PC-3 (cell line): ENCODE measurements around the gene UCKL1. TPM values are rescaled to one million over a fixed set of nuclear protein-coding genes. Genes with fewer than 3 reads are reported as not detected.

Source experiments
- ATAC-seq: fragments of 200-7000 bp; cut with Tn5 transposase; 2 replicates; pipeline ENCODE4 v1.9.1; 2020; ENCODE audit warnings: mild to moderate bottlenecking, moderate library complexity
- BruUV-seq: library from RNA; stranded (reverse); fragments of 400-500 nt; replicated peaks from 2 replicates; lab custom pipeline; 2021; lab: Mats Ljungman, UMichigan
- CTCF ChIA-PET: fragments of 300-600 bp; sonication (Branson Sonifier 250); formaldehyde crosslinking; loops from one replicate; lab custom pipeline; 2022; ENCODE audit warnings: antibody characterized with exemption; lab: Charles Lee
- POLR2A ChIA-PET: fragments of 300-600 bp; sonication (Branson Sonifier 250); formaldehyde crosslinking; loops from one replicate; lab custom pipeline; 2022; ENCODE audit warnings: antibody characterized with exemption; ENCODE audit not compliant: unreplicated experiment; lab: Charles Lee
- DNase-seq: peaks from one replicate; pipeline ENCODE4 v3.0.0-alpha.2; 2015
- H2AFZ ChIP-seq: fragments of 300-600 bp; sonication (generic); 2 replicates; pipeline ENCODE4 v1.6.0; 2016; ENCODE audit warnings: antibody characterized with exemption, low read length
- H3F3A ChIP-seq: fragments of 300-600 bp; sonication (generic); one replicate; pipeline ENCODE4 v1.6.0; 2017; ENCODE audit warnings: antibody characterized with exemption, low read length, control low read depth, mild to moderate bottlenecking; ENCODE audit not compliant: unreplicated experiment
- H3K27ac ChIP-seq: fragments of 300-600 bp; sonication (generic); 2 replicates; pipeline ENCODE4 v1.5.1; 2016; ENCODE audit warnings: mild to moderate bottlenecking, low read length
- H3K27me3 ChIP-seq: fragments of 300-600 bp; sonication (generic); 2 replicates; pipeline ENCODE4 v1.6.1; 2016; ENCODE audit warnings: low read length, mixed read lengths
- H3K36me3 ChIP-seq: fragments of 300-600 bp; sonication (generic); 2 replicates; pipeline ENCODE4 v1.6.1; 2016; ENCODE audit warnings: low read depth, mixed run types, low read length, mixed read lengths
- H3K4me1 ChIP-seq: fragments of 300-600 bp; sonication (generic); 2 replicates; pipeline ENCODE4 v1.5.1; 2016; ENCODE audit warnings: low read length; ENCODE audit not compliant: insufficient read depth
- H3K4me2 ChIP-seq: fragments of 300-600 bp; sonication (generic); 2 replicates; pipeline ENCODE4 v1.6.0; 2016; ENCODE audit warnings: low read length
- H3K4me3 ChIP-seq: fragments of 300-600 bp; sonication (generic); 2 replicates; pipeline ENCODE4 v1.5.1; 2016; ENCODE audit warnings: mild to moderate bottlenecking, low read length, mixed read lengths
- H3K79me2 ChIP-seq: fragments of 300-600 bp; sonication (generic); 2 replicates; pipeline ENCODE4 v1.6.1; 2017; ENCODE audit warnings: low read length, mixed read lengths
- H3K9ac ChIP-seq: fragments of 300-600 bp; sonication (generic); 2 replicates; pipeline ENCODE4 v1.6.0; 2016; ENCODE audit warnings: mild to moderate bottlenecking, low read length
- H3K9me2 ChIP-seq: fragments of 300-600 bp; sonication (generic); replicated peaks from 2 replicates; pipeline ENCODE4 v1.6.1; 2016; ENCODE audit warnings: mixed run types, low read length, mixed read lengths
- H3K9me3 ChIP-seq: fragments of 300-600 bp; sonication (generic); 2 replicates; pipeline ENCODE4 v1.6.1; 2016; ENCODE audit warnings: low read length, mixed read lengths
- H4K20me1 ChIP-seq: fragments of 300-600 bp; sonication (generic); 2 replicates; pipeline ENCODE4 v1.6.1; 2016; ENCODE audit warnings: low read length, mixed read lengths
- CTCF ChIP-seq: fragments of 300-600 bp; sonication (generic); conservative IDR thresholded peaks from 2 replicates; pipeline ENCODE4 v1.5.1; 2017; ENCODE audit warnings: antibody characterized with exemption, low read depth, mild to moderate bottlenecking, low read length
- EZH2 ChIP-seq: fragments of 300-600 bp; sonication (generic); IDR thresholded peaks from one replicate; pipeline ENCODE4 v1.6.1; 2017; ENCODE audit warnings: antibody characterized with exemption, mild to moderate bottlenecking, low read length; ENCODE audit not compliant: unreplicated experiment
- EZH2phosphoT487 ChIP-seq: fragments of 300-600 bp; sonication (generic); IDR thresholded peaks from 2 replicates; pipeline ENCODE4 v1.6.1; 2018; ENCODE audit warnings: mild to moderate bottlenecking, antibody characterized with exemption, low read length, borderline replicate concordance
- intact Hi-C: fragments of 100-400 bp; cut with micrococcal nuclease; formaldehyde crosslinking; loops from 2 replicates; pipeline ENCODE4 v1.9.0; 2023
- total RNA-seq: library from RNA; depleted of rRNA; stranded (reverse); fragments of >200 nt; gene quantifications from 2 replicates; pipeline ENCODE4 v1.2.3, GENCODE V29; 2014

Gene UCKL1
- total RNA-seq, 1 experiment from 2014 or later = 37.2 TPM

GRCh38 chr20:63979229-63979556 is 23.0 kb upstream of the UCKL1 start:
- DNase-seq = no peak
- TF ChIP-seq CTCF = no peak
- TF ChIP-seq EZH2 = no peak
- TF ChIP-seq EZH2phosphoT487 = no peak
- Histone ChIP-seq H3F3A (peaks cover 3% of the 10 kb centered on the region), H3K27me3 (no peaks in the 10 kb centered on the region), H3K9me3 (no peaks in the 10 kb centered on the region), H2AFZ (peak overlapping the region; percentile 90), H3K4me1 (peaks cover 28% of the 10 kb centered on the region), H3K9ac (peak overlapping the region; percentile 73), H4K20me1 (no peaks in the 10 kb centered on the region), H3K27ac (peak overlapping the region; percentile 46), H3K4me2 (peak overlapping the region; percentile 97), H3K4me3 (peak overlapping the region; percentile 80), H3K79me2 (peaks cover 31% of the 10 kb centered on the region), H3K36me3 (peaks cover 4% of the 10 kb centered on the region; the same call in 1 of the 2 replicates), H3K9me2 (no peaks in the 10 kb centered on the region)
- POLR2A ChIA-PET = no interaction called here
- BruUV-seq = no TSS peak
- intact Hi-C loops = no loop called here
- CTCF ChIA-PET = no interaction called here
- ATAC-seq = no peak

DNA sequence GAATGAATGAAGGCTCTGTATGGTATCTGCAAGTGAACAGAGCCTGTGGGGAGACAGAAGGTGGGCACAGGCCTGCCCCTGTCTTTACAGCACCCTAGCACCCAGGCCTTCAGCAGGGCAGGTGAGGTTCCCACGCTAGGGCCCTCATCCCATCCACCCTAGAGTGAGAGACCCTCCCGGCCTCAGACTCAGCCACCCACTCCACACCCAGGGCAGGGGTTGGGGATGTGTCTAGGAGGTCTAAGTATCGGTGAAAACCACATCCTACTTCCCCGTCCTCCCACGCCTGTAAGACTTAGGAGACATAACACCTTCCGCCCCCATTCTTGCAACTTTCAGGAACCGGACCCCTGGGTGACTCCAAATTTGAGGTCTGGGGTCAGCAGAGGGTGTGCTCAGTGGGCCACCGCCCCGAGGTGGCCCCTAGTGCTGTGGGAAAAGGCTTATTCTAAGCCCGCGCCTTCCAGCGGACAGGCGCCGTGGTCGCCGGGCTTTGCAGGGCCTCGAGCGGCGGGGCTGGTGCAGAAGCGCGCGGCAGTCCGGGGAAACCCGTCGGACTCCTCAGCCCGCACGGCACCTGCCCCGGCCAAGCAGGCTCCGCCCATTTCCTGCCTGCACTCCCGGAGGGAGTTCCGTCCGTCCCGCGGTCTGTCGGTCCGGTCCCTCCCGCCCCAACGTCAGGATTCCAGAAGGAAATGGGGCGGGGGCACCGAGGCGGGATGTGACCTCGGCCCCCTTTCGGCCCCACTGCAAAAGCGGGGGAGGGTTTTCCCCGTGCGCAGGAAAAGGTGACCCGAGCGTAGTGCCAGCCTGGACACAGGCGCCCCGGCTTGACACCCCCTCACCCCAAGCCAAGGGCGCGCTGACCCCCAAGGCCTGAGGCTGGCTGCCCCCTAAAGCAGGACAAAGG is 22.4 kb upstream of the UCKL1 start:
- Histone ChIP-seq H3K4me3 (peak overlapping the region; percentile 80), H3K9ac (peak overlapping the region; percentile 73), H3K27ac (peak overlapping the region; percentile 46), H3K4me1 (peaks cover 28% of the 10 kb centered on the region), H3F3A (peaks cover 3% of the 10 kb centered on the region), H3K9me2 (no peaks in the 10 kb centered on the region), H3K9me3 (no peaks in the 10 kb centered on the region), H3K79me2 (peaks cover 25% of the 10 kb centered on the region), H3K4me2 (peak overlapping the region; percentile 97), H2AFZ (peak overlapping the region; percentile 90), H3K36me3 (peaks cover 4% of the 10 kb centered on the region; the same call in 1 of the 2 replicates), H3K27me3 (no peaks in the 10 kb centered on the region), H4K20me1 (no peaks in the 10 kb centered on the region)
- BruUV-seq = TSS peak; percentile 25
- ATAC-seq (peak; percentile 53), DNase-seq (peak; percentile 92)
- CTCF ChIA-PET = no interaction called here
- intact Hi-C loops = no loop called here
- TF ChIP-seq EZH2phosphoT487 (no peak), CTCF (no peak)
- POLR2A ChIA-PET = no interaction called here

DNA sequence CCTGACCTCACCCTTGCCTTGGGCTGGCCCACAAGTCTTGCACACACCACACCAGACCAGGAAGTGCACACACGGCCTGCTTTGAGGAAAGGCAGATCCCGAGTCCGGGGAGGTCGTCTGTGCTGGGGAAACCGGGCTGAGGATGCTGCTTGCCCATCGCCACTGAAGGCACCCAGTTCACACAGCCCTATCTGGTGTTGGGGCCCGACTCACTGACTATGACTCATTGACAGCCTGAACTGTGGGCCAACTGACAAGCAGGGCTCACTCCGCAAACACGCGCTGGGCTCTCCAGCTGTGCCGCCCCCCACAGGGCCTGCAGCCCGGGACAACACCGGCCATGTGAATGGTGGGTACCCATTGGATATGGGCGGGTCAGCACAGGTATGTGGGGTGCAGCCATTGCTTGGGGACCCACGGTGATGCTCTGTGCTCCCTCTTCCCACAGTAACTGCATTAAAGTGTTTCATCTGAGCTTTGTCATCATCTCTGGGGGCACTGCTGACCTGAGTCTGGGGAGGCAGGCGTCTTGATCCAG is 21.6 kb upstream of the UCKL1 start:
- peak overlapping the region; percentile 97 for H3K4me2 ChIP-seq
- CTCF ChIA-PET = no interaction called here

More for the DNA sequence above, 21.6 kb upstream of the UCKL1 start:
- POLR2A ChIA-PET = interaction anchor here (0.6 kb wide), 1 partner anchor 85 kb away, joined by 6 read pairs; the partner anchor contains the start of gene TCEA2
- H3K27ac ChIP-seq = no peak overlapping the region
- no peak overlapping the region for H2AFZ ChIP-seq
- H3K9ac ChIP-seq = no peak overlapping the region
- intact Hi-C loops = no loop called here
- no TSS peak for BruUV-seq
- no peaks in the 10 kb centered on the region for H3K9me3 ChIP-seq
- peaks cover 19% of the 10 kb centered on the region for H3K79me2 ChIP-seq
- no peaks in the 10 kb centered on the region for H4K20me1 ChIP-seq
- no peaks in the 10 kb centered on the region for H3K9me2 ChIP-seq
- peaks cover 3% of the 10 kb centered on the region for H3F3A ChIP-seq
- peaks cover 28% of the 10 kb centered on the region for H3K4me1 ChIP-seq
- TF ChIP-seq EZH2phosphoT487 (no peak), EZH2 (no peak), CTCF (no peak)
- ATAC-seq = peak; percentile 31
- peak overlapping the region; percentile 80; the same call in 1 of the 2 replicates for H3K4me3 ChIP-seq
- peak; percentile 51 for DNase-seq
- no peaks in the 10 kb centered on the region for H3K27me3 ChIP-seq
- no peaks in the 10 kb centered on the region for H3K36me3 ChIP-seq
